ENCODE measurements around the gene PPP1R16B. TPM values are rescaled to one million over a fixed set of nuclear protein-coding genes. Genes with fewer than 3 reads are reported as not detected.
A peak's percentile ranks its signal among the peaks of the same experiment; 100 is the strongest.
"Not testable (repeated sequence)": the region's sequence is repeated elsewhere in the genome, so short reads cannot be mapped to it uniquely, and the experiment has no call there.

Gene PPP1R16B
- total RNA-seq, 2 donors from 2014 or later = 77.2 to 79.5 TPM

DNA sequence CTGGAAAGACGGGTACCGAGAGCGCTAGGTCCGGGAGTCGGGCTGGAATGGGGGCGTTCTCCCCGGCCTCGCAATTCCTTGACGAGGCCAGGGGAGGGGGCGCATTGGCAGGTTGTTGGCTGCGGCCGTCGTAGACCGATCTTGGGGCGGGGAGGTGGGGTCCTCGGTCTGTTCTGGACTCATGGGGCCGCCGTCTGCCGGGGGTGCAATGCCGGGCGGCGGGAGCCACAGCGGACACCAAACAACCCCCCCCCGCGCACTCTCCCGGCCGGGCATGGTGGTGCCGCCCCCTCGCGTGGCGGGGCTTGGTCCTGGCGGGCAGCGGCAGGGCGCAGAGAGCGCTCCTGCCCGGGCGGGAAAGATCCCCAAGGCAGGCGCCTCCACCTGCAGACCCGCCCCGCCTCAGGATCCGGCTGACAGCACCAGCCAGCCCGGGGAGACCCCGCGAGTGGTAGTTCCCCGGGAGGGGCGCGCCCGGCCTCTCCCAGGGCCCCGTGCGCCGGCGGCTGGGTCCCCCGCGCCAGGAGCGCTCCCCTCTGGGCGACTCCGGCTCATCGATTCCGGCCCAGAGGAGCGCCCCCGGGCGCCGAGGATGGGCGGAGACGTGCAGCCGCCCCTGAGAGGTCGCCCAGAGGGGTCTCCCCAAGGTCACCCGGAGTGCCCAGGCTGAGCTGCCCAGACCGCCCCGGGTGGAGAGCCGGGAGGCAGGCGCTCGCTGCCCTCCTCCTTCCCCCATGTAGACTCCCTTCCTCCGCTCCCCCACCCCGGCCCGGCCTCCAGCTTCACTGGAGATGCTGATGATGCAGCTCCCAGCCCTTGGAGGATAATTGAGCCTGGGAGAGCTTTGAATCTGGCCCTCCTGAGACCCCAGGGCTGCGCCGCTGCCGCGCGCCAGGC lies 709 bp downstream of the PPP1R16B start:
- peak overlapping the region; percentile 89 for H3K4me3 Mint-ChIP-seq
- peaks cover 38% of the 10 kb centered on the region for H3K4me1 Mint-ChIP-seq
- peak overlapping the region; percentile 97 for H3K27ac Mint-ChIP-seq
- ATAC-seq (replicated peaks) = peak; percentile 26
- H3K27me3 Mint-ChIP-seq = no peaks in the 10 kb centered on the region
- no peaks in the 10 kb centered on the region for H3K9me3 Mint-ChIP-seq
- H3K36me3 Mint-ChIP-seq (ENCODE audit: low read depth) = peaks cover 59% of the 10 kb centered on the region

DNA sequence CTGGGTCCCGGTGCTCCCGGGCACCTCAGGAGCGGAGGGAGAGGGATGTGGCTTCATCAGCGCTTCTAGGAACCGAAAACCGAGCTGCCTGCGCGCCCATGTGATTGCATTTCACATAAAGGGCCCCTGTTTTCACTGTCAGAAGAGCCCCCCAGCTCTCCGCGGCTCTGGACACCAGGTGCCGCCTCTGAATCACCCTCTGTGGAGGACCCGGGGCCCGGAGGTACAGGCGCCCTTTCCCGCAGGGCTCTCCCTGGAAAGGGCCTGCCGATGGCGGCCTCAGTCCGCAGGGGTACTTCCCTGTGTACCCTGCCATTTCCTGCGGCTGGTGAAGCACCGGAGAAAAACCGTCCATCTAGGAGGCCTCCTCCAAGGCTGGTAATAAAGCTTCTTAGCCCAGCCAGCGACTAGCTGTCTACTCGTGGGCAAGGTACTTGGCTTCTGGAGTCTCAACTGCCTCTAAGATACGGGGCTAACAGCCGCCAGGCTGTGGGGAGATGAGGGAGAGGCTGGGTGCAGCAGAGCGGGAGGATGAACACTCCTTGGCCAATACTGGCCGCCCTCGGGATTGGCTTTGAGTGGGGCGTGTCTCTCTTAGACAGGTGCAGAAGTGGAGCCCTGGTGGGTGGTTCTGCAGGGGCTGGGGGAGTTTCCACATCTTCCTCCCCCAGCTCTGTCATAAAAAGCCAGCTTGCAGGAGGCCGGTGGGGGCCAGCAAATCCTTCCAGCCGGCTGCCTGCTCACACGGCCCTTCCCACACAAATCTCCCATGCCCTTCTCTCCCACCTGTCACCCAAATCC lies 1.6 kb downstream of the PPP1R16B start:
- peak; percentile 24 for ATAC-seq (replicated peaks)
- peak overlapping the region; percentile 90 for H3K27ac Mint-ChIP-seq
- H3K36me3 Mint-ChIP-seq (ENCODE audit: low read depth) = peaks cover 68% of the 10 kb centered on the region
- H3K9me3 Mint-ChIP-seq = no peaks in the 10 kb centered on the region
- no peaks in the 10 kb centered on the region for H3K27me3 Mint-ChIP-seq
- peaks cover 46% of the 10 kb centered on the region for H3K4me1 Mint-ChIP-seq
- peak overlapping the region; percentile 89 for H3K4me3 Mint-ChIP-seq

DNA sequence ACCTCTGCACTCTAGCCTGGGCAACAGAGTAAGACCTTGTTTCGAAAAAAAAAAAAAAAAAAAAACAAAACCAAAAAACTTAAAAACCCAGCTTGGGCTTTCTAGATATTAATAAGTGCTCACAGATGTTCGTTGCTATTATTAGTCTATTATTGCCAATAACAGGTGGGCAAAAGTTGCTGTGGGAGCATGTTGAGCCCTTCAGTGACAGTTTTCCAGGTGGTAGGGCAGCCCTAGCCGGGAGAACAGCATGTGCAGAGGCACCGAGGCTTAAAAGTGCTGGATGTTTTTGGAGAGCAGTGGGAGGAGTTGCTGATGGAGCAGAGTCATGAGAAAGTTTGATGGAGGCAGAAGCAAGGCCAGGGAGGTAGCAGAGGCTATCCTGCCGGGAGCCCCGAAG lies 4.4 kb downstream of the PPP1R16B start:
- H3K9me3 Mint-ChIP-seq = no peaks in the 10 kb centered on the region
- H3K27me3 Mint-ChIP-seq = no peaks in the 10 kb centered on the region
- peaks cover 57% of the 10 kb centered on the region for H3K4me1 Mint-ChIP-seq
- ATAC-seq (replicated peaks) = no peak
- H3K36me3 Mint-ChIP-seq (ENCODE audit: low read depth) = peaks cover 92% of the 10 kb centered on the region
- peak overlapping the region; percentile 89 for H3K4me3 Mint-ChIP-seq
- H3K27ac Mint-ChIP-seq = peak overlapping the region; percentile 70

DNA sequence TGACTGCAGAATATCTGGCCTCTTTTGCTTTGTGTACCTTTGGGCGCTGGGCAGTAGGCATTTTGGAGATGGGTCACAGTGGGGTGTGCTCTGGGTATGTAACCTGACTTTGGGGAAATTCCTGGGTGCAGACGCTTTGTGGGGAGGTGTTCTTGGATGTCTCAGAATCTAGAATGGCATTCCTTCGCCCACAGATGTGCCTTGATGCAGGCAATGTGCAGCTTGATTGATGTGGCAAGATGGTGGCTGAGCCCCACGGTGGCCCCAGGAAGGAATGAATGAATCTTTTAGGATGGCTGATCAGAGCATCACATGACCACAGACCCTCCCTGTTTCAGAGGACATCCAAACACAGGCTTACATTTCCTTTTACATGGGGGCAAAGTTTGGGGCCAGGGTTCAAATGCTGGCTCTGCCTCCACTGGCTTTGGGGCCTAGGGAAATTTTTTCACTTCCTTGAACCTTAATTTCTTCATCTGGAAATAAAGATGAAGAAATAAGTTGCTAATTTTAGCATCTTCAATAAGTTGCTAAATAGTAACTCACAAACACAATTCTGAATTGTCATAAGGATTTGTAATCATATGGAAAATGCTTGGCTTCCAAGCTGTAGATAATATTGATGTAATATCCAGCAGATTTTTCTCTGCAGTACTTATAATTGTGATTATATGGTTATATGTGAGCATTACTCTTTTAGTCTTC lies 5.6 kb downstream of the PPP1R16B start:
- Mint-ChIP-seq H3K9me3 (no peaks in the 10 kb centered on the region), H3K36me3 (ENCODE audit: low read depth) (peaks cover 93% of the 10 kb centered on the region), H3K4me1 (peaks cover 65% of the 10 kb centered on the region), H3K4me3 (peak overlapping the region; percentile 89), H3K27ac (peak overlapping the region; percentile 55), H3K27me3 (no peaks in the 10 kb centered on the region)
- ATAC-seq (replicated peaks) = no peak

DNA sequence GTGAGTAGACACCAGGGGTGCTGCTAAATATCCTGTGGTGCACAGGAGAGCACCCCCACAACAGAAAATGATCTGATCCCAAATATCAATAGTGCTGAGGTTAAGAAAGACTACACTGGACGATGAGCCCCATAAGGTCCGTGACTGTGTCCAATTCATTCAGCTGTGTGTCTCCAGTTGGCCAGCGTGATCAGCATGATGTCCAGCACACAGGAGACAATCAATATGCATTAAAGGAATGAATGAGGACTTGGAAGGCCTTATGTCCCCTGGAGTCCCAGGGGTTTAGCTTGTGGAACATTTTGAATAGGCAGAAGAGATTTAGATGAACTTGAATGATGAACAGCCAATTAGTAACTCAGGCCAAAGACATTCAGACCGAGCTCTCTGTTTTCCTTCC lies 6.3 kb downstream of the PPP1R16B start:
- H3K4me1 Mint-ChIP-seq = peaks cover 72% of the 10 kb centered on the region
- H3K9me3 Mint-ChIP-seq = no peaks in the 10 kb centered on the region
- H3K27ac Mint-ChIP-seq = peak overlapping the region; percentile 55
- peak overlapping the region; percentile 89 for H3K4me3 Mint-ChIP-seq
- ATAC-seq (replicated peaks) = no peak
- H3K27me3 Mint-ChIP-seq = no peaks in the 10 kb centered on the region
- peaks cover 98% of the 10 kb centered on the region for H3K36me3 Mint-ChIP-seq (ENCODE audit: low read depth)

DNA sequence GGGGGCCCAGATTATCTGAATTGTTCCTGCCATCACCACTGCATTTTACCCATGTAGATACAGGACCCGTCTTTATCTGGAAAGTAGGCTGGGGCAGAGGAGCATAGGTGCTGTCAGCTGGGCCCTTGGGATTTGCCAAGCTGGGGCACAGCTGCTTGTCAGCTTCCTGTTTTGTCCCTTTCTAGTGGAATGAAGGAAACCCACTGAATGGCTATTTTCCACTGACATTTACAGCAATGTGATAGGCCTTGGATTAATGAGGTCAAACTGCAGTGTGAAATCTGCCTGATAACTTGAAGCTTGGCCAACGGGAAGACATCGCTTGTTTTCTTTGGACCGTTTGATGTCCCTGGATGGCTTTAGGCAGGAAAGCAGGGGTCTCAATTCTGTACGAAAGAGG lies 6.7 kb downstream of the PPP1R16B start:
- ATAC-seq (replicated peaks) = no peak
- Mint-ChIP-seq H3K4me1 (peaks cover 76% of the 10 kb centered on the region), H3K4me3 (peak overlapping the region; percentile 89), H3K27ac (peak overlapping the region; percentile 55), H3K9me3 (no peaks in the 10 kb centered on the region), H3K36me3 (ENCODE audit: low read depth) (peaks cover 98% of the 10 kb centered on the region), H3K27me3 (no peaks in the 10 kb centered on the region)

DNA sequence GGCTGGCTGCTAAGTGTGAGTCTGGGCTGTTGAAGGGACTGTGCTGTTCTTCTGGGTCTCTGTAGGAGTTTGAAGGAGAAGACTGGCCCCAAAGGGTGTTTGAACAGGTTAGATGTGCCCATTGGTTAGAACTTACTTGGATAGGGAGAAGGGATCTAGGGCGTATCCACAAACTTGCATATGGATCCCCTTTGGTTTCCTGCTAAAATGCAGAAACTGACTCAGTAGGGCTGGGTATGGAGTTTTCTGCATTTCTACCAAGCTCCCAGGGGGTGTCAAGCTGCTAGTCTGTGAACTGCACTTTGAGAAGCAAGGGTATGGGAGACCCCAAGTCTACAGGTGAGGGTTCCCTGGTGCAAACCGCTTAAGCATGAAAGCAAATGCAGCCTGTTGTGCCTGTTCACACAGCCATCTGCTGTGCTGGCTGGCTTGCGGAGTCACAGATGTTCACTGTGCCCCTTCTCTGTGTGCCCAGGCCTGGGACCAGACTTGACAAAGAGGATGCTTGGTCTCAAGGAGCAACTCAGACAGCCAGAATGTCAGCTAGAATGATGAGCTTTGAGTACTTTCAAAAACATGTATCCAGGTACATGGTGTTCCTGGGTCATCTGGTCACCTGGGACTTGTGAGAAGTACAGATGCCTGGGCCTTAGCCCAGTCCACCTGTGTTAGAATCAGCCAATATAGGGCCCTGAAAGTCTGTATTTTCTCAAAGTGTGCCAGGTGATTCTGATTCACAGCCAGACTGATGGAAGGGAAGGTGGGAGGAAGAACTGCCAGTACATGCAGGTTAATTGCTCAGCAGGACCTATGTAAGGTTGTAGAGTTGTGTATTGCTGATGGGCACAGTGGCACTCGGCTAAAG lies 7.4 kb downstream of the PPP1R16B start:
- H3K27me3 Mint-ChIP-seq = no peaks in the 10 kb centered on the region
- peaks cover 98% of the 10 kb centered on the region for H3K36me3 Mint-ChIP-seq (ENCODE audit: low read depth)
- peak overlapping the region; percentile 55 for H3K27ac Mint-ChIP-seq
- no peaks in the 10 kb centered on the region for H3K9me3 Mint-ChIP-seq
- peak overlapping the region; percentile 7 for H3K4me3 Mint-ChIP-seq
- H3K4me1 Mint-ChIP-seq = peaks cover 76% of the 10 kb centered on the region
- ATAC-seq (replicated peaks) = no peak

DNA sequence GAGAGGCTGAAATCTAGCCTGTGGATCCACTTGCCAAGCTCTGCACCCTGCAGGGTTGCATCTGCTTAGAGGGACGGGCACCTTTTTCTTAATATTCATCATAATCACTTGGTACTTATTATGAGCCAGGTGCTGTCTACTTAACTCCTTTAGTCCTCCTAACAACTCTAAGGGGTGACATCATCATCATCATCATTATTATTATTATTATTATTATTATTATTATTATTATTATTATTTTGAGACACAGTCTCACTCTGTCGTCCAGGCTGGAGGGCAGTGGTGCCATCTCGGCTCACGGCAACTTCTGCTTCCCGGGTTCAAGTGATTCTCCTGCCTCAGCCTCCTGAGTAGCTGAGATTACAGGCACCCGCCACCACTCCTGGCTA lies 8.1 kb downstream of the PPP1R16B start:
- not testable (repeated sequence) for H3K27ac Mint-ChIP-seq; H3K27me3 Mint-ChIP-seq; H3K4me3 Mint-ChIP-seq; H3K9me3 Mint-ChIP-seq; ATAC-seq (replicated peaks)
- Mint-ChIP-seq H3K36me3 (ENCODE audit: low read depth) (peaks cover 98% of the 10 kb centered on the region), H3K4me1 (peaks cover 77% of the 10 kb centered on the region)

DNA sequence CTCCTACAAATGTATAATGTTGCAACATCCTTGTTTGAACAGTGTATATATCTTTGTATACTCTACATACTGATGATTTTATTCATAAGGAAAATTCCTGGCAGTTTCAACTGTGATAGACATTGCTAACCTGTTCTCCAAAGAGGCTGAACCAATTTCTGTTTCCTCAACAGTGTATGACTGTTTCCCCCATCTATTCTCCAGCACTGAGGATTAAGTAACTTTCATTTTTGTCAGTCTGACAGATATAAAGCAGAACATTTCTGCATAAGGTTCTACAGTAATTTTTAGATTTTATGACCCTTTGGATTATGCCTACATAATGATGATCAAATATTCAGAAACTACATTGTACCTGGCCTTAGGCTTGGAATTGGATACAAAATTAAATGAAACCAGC lies 9.9 kb downstream of the PPP1R16B start:
- Mint-ChIP-seq H3K4me3 (peak overlapping the region; percentile 18), H3K4me1 (peaks cover 61% of the 10 kb centered on the region), H3K36me3 (ENCODE audit: low read depth) (peaks cover 98% of the 10 kb centered on the region), H3K9me3 (no peaks in the 10 kb centered on the region), H3K27me3 (no peaks in the 10 kb centered on the region), H3K27ac (peak overlapping the region; percentile 53)
- ATAC-seq (replicated peaks) = no peak

DNA sequence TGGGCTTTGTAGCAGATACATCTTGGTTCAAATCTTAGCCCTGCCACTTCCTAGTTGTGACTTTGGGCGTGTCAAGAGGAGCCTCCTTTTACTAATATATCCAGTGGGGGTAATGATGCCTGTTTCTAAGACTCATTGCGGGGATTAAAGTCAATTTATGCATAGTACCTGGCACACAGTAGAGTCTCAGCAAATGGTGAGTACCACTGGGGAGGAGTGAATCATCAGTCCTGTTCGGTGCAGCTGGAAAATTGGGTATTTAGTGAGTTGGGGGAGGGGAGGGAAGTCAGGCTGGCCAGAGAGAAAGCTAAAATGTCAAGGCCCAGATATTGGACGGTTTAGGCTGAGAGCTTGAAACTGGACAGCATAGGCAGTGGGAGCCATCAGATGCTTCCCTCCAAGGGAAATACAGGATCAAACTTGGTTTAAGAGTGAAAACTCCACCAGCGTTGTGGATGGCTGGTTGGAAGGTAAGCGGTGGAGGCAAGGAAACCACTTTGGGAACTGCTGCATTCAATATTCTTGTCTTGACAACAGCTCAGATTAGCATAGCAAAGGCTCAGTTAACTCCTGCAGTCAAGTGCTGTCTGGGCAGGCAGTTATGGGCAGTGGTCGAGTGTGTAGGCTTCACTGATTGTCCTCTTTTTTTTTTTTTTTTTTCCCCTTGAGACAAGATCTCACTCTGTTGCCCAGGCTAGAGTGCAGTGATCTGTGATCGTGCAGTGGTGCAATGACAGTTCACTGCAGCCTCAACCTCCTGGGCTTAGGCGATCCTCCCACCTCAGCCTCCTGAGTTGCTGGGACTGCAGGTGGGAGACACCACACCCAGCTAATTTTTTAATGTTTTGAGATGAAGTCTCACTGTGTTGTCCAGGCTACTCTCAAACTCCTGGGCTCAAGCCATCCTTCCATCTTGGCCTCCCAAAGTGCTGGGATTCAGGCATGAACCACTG lies 12.9 kb downstream of the PPP1R16B start:
- ATAC-seq (replicated peaks) = peak; percentile 39
- Mint-ChIP-seq H3K4me1 (peaks cover 52% of the 10 kb centered on the region), H3K27ac (peak overlapping the region; percentile 16), H3K9me3 (no peaks in the 10 kb centered on the region), H3K27me3 (no peaks in the 10 kb centered on the region), H3K36me3 (ENCODE audit: low read depth) (peaks cover 98% of the 10 kb centered on the region), H3K4me3 (peak overlapping the region; percentile 5)

DNA sequence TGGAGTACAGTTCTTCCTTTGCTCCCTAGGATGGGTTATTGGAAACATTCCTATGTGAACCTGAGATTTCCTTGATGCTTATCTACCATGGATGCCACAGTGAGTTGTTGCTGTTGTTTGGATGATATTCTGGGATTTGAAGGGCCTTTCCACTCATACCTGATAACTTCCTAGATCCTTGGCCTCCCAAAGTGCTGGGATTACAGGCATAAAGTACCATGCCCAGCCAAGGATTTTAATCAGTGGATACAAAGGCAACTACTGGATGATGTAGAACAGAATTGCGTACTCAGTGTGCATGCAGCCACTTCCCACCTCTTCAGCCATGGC lies 20.0 kb downstream of the PPP1R16B start:
- Mint-ChIP-seq H3K27ac (peak overlapping the region; percentile 30), H3K4me1 (peaks cover 59% of the 10 kb centered on the region), H3K9me3 (no peaks in the 10 kb centered on the region), H3K4me3 (peak overlapping the region; percentile 74), H3K27me3 (no peaks in the 10 kb centered on the region), H3K36me3 (ENCODE audit: low read depth) (peaks cover 98% of the 10 kb centered on the region)
- ATAC-seq (replicated peaks) = no peak

DNA sequence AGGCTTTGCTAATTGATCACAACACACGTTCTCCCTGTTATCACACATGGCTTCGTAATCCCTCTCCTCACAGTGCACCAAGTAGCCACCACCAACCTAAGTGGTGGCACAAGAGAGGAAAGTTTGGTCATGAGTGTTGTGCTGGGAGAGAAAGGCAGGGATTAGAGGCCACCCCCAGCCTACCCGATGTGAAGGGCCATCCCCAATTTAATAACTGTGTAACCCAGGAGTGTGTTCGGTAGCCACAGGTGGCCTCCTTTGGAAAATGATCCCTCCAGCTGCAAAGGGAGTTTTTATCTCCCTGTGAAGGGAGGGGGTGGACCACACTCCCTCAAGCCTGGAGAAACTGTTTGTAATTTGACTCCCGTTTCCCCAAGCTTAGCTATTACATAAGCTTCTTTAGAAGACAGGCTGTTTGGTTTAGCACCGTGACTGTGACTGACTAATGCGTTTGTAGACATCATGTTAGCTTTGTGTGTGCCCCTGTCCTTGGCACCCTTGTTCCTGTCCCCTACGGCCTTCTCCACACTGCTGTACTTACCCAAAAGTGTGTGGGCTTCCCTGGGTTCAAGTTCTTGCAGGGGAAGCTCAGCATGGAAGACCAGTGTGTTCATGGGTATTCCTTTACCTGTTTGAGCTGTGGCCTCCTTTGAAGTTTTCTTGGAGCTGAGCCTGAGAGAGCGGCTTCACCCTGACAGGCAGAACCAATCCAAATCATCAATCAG lies 20.6 kb downstream of the PPP1R16B start:
- Mint-ChIP-seq H3K4me1 (peaks cover 63% of the 10 kb centered on the region), H3K36me3 (ENCODE audit: low read depth) (peaks cover 98% of the 10 kb centered on the region), H3K27ac (peak overlapping the region; percentile 30), H3K27me3 (no peaks in the 10 kb centered on the region), H3K9me3 (no peaks in the 10 kb centered on the region), H3K4me3 (peak overlapping the region; percentile 74)
- ATAC-seq (replicated peaks) = no peak
